Right cardiac atrium (tissue), 5 donors: ENCODE results near the gene TAS2R1. TPM values are rescaled to one million over a fixed set of nuclear protein-coding genes. Genes with fewer than 3 reads are reported as not detected.

ENCODE experiments used
- ATAC-seq, 2 donors: fragments of 200-7000 bp; cut with Tn5 transposase; one replicate each; pipeline versions ENCODE4 v1.8.0 to v1.9.1; 2020; ENCODE audit warnings: moderate library complexity in 2 of 2, mild to moderate bottlenecking in 1 of 2
- DNase-seq, 3 donors: peaks; one replicate each; pipeline ENCODE4 v3.0.0-alpha.2; 2020
- H3K27ac ChIP-seq: one replicate; pipeline ENCODE4 v1.5.1; 2013; ENCODE audit warnings: mild to moderate bottlenecking, low read length, control low read depth, moderate library complexity
- H3K27me3 ChIP-seq: one replicate; pipeline ENCODE4 v1.6.1; 2013; ENCODE audit not compliant: control insufficient read depth, insufficient read depth
- H3K4me1 ChIP-seq: one replicate; pipeline ENCODE4 v1.6.1; 2013; ENCODE audit warnings: low read length; ENCODE audit not compliant: control insufficient read depth, insufficient read depth
- H3K4me3 ChIP-seq: one replicate; pipeline ENCODE4 v1.5.1; 2013; ENCODE audit warnings: low read length, control low read depth
- H3K9me3 ChIP-seq: one replicate; pipeline ENCODE4 v1.6.1; 2013; ENCODE audit warnings: low read length; ENCODE audit not compliant: control insufficient read depth
- WGBS: extraction: QIAGEN DNeasy Blood & Tissue Kit; methylation state at CpG from one replicate; pipeline ENCODE4 v1.1.7; 2013; 5-methylcytosine and 5-hydroxymethylcytosine counted together
- intact Hi-C, 4 donors: fragments of 100-400 bp; cut with DNase I; formaldehyde crosslinking; loops; one replicate each; pipeline versions ENCODE4 v1.11.0 to v1.14.0; 2022 to 2023
- long read RNA-seq, 4 donors: library from polyadenylated mRNA; unstranded; transcript quantifications; one replicate each; pipeline ENCODE4 v2.0.0, GENCODE V29; 2020 to 2021
- polyA plus RNA-seq: library from polyadenylated mRNA; stranded (reverse); fragments of 200-250 nt; gene quantifications from one replicate; pipeline ENCODE4 v1.2.3, GENCODE V29; 2013
- total RNA-seq, 4 donors: library from RNA; stranded (reverse); fragmentation: NEBNext Ultra II Directional; extraction: Animal tissue kit (Norgen Biotek cat#: 25700); gene quantifications; one replicate each; pipeline ENCODE4 v1.2.1, GENCODE V29; 2021
- donor health status: healthy with polysubstance abuse.
- donor health status: DM: no; HTN: yes; CAD: no.
- donor health status: DM: no; HTN: no; CAD: no.
- donor health status: DM: no; HTN: yes; CAD: no; lungs with severe emphysema.
- donor health status: DM: yes; HTN: yes; CAD: no.

The TAS2R1 gene, protein sequence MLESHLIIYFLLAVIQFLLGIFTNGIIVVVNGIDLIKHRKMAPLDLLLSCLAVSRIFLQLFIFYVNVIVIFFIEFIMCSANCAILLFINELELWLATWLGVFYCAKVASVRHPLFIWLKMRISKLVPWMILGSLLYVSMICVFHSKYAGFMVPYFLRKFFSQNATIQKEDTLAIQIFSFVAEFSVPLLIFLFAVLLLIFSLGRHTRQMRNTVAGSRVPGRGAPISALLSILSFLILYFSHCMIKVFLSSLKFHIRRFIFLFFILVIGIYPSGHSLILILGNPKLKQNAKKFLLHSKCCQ
- total RNA-seq (not detected), polyA plus RNA-seq (not detected)
- long read RNA-seq, donor 1 = 0 reads
- long read RNA-seq, donor 2 = 0 reads
- long read RNA-seq, donor 3 = 0 reads
- long read RNA-seq, donor 4 = 0 reads

- ATAC-seq = no peak
- intact Hi-C loops = no loop called here
- 91% methylated on average over 1 of the region's 1 CpG for WGBS
These were observed at the start of gene TAS2R1 for GRCh38 chr5:9630251-9630650. Gene TAS2R1 (minus strand): TSS chr5:9630351. CDS start chr5:9630032, 319 bp downstream.

DNA sequence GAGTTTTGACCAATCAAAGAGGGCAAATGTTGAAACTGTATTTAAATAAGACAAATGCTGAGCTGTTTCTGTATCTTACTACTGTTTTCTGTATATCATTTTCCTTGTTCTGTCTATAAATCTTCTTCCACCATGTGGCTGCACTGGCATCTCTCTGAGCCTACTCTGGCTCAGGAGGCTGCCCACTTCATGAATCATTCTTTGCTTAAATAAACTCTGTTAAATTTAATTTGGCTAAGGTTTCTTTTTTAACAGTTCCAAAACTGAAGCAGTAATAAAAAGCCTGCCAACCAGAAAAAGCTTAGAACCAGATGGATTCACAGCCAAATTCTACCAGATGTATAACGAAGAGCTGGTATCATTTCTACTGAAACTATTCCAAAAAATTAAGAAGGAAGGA is 40.2 kb upstream of the TAS2R1 start:
- 0% methylated on average over 1 of the region's 1 CpG for WGBS
- no peaks in the 10 kb centered on the region for H3K4me1 ChIP-seq
- intact Hi-C loops = no loop called here
- no peak overlapping the region for H3K4me3 ChIP-seq
- H3K9me3 ChIP-seq = peaks cover 1% of the 10 kb centered on the region
- no peaks in the 10 kb centered on the region for H3K27me3 ChIP-seq
- no peak overlapping the region for H3K27ac ChIP-seq
- no peak for ATAC-seq
- no peak for DNase-seq

More at GRCh38 chr5:9630251-9630650, at the start of gene TAS2R1:
- DNase-seq = no peak
- Histone ChIP-seq H3K27ac (no peak within 1 kb of the TSS), H3K27me3 (no peaks in the 10 kb centered on the region), H3K4me1 (no peaks in the 10 kb centered on the region), H3K9me3 (no peaks in the 10 kb centered on the region), H3K4me3 (no peak within 1 kb of the TSS)

DNA sequence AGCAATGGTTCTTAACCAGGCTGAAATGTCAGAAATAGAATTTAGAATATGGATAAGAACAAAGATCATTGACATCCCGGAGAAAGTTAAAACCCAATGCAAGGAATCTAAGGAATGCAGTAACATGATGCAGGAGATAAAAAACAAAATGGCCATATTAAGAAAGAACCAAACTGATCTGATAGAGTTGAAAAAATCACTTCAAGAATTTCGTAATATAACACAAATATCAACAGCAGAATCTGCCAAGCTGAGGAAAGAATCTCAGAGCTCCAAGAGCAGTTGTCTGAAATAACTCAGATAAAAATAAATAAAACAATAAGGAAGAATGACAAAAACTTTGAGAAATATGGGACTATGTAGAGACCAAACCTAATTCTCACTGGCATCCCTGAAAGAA is 37.8 kb upstream of the TAS2R1 start:
- DNase-seq (no peak), ATAC-seq (no peak)
- Histone ChIP-seq H3K27me3 (no peaks in the 10 kb centered on the region), H3K4me3 (no peak overlapping the region), H3K4me1 (no peaks in the 10 kb centered on the region), H3K27ac (no peak overlapping the region), H3K9me3 (peaks cover 10% of the 10 kb centered on the region)
- 80% methylated on average over 2 of the region's 2 CpGs for WGBS
- intact Hi-C loops = no loop called here

DNA sequence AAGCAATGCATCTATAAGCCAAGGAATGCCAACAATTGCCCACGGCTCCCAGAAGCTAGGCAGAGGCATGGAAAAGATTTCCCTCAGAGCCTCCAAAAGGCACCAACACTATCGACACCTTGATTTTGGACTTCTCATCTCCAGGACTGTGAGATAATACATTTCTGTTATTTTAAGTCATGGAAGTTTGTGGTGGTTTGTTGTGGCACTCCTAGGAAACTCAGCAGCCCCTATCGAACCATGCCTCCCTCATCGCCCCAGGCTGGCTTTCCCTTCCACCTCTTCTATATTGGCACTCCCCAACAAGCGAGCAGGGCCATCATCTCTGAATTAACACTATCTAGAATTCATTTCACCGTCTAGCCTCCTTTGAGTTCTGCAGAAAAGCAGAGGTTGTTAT is 33.7 kb upstream of the TAS2R1 start:
- no peak for ATAC-seq
- 82% methylated on average over 6 of the region's 6 CpGs for WGBS
- Histone ChIP-seq H3K4me3 (no peak overlapping the region), H3K27ac (no peak overlapping the region), H3K4me1 (no peaks in the 10 kb centered on the region), H3K27me3 (no peaks in the 10 kb centered on the region), H3K9me3 (peaks cover 10% of the 10 kb centered on the region)
- DNase-seq = no peak
- intact Hi-C loops = no loop called here

DNA sequence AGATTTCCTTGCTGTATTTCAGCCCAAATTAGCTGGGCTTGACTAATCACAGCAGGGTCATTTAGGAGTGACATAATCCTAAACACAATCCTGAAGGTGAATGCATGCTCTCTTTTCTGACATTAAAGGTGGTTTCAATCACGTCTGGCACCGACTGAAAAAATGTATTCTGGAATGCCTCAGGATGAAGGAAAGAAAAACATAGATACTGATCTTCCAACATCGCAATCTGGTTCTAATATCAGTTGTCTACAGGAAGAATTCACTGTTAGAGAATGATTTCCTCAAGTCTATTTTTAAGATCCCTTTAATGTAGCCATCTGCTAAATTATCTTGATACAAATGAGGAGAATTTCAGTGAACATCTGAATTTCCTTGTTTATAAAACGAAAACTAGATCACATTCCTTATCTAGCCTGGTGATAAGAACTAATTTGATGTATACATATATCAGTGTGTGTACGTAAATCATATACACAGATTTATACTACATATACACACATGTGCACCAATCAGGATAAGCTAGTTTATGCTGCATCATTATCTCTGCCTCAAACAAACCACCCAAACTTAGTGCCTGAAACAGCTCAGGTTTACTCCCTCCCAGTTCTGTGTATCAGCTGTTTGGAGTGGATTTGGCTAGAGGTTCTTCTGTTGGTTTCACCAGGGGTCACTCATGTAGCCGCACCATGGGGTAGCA is 31.3 kb upstream of the TAS2R1 start:
- no peak for DNase-seq
- intact Hi-C loops = no loop called here
- H3K4me3 ChIP-seq = no peak overlapping the region
- no peaks in the 10 kb centered on the region for H3K27me3 ChIP-seq
- WGBS = 69% methylated on average over 6 of the region's 6 CpGs
- no peak overlapping the region for H3K27ac ChIP-seq
- H3K9me3 ChIP-seq = peaks cover 10% of the 10 kb centered on the region
- H3K4me1 ChIP-seq = no peaks in the 10 kb centered on the region
- no peak for ATAC-seq

DNA sequence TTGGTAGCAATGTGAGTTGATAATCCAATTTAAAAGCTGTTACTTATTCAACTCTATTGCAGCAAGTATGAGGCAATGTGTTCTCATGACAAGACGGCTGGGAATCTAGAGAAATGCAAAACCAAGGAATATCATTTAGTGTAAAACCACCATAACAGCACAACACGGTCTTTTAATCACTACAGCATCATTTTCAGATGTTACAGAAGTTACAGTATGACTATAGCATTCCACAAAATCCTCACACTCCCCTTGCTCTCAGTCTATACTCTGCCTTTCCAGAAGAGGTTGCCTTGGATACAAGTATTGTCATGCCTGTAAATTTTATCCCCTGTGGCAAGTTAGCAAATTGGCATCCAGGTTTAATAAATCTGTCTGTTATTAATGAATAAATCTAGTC is 28.6 kb upstream of the TAS2R1 start:
- intact Hi-C loops = no loop called here
- Histone ChIP-seq H3K27ac (no peak overlapping the region), H3K4me1 (no peaks in the 10 kb centered on the region), H3K27me3 (no peaks in the 10 kb centered on the region), H3K4me3 (no peak overlapping the region), H3K9me3 (peaks cover 3% of the 10 kb centered on the region)
- ATAC-seq (no peak), DNase-seq (no peak)
- 66% methylated on average over 2 of the region's 2 CpGs for WGBS

- no peak overlapping the region for H3K4me3 ChIP-seq
- H3K4me1 ChIP-seq = no peaks in the 10 kb centered on the region
- DNase-seq (no peak), ATAC-seq (no peak)
- peaks cover 2% of the 10 kb centered on the region for H3K9me3 ChIP-seq
- H3K27ac ChIP-seq = no peak overlapping the region
- no peaks in the 10 kb centered on the region for H3K27me3 ChIP-seq
- intact Hi-C loops = no loop called here
- WGBS = 68% methylated on average over 1 of the region's 1 CpG
These were observed 27.7 kb upstream of the TAS2R1 start for GRCh38 chr5:9657819-9658218.

DNA sequence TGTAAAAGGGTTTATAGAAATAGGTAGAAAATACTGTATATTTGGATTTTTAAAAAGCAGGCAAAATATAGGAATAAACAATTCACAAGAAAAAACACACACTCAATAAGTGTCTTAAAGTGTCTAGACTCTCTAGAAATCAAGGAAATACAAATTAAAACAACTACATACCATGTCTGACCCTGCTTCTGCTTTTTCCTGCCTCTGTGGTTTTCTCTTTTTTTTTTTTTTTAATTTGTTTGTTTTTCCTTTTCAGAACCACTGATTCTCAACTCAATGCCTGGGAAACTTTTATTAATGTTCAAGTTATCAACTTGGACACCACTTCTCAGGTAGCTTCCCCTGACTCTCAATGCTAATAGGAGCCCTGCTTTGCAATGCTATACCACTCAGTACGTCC is 25.5 kb upstream of the TAS2R1 start:
- WGBS = 77% methylated on average over 1 of the region's 1 CpG
- no peak overlapping the region for H3K27ac ChIP-seq
- no peak for DNase-seq

DNA sequence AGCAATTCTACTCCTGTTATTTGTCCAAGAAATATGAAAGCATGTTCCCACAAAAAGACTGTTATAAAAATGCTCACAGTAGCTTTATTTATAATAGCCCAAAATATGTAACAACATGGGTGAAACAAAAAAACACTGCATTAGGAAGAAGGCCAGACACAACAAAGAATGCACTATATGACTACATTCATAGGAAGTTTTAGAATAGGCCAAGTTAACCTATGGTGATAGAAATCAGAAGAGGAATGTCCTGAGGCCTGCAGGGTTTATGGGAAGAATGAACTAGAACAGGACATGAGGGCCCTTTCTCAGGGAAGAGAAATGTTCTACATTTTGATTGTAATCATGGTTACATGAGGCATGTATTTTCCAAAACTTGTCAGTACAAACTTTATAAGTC is 24.7 kb upstream of the TAS2R1 start:
- Histone ChIP-seq H3K27me3 (no peaks in the 10 kb centered on the region), H3K9me3 (peaks cover 2% of the 10 kb centered on the region), H3K27ac (no peak overlapping the region), H3K4me3 (no peak overlapping the region), H3K4me1 (no peaks in the 10 kb centered on the region)
- intact Hi-C loops = no loop called here
- ATAC-seq = no peak
- no peak for DNase-seq

More for the DNA sequence above, 25.5 kb upstream of the TAS2R1 start:
- H3K4me1 ChIP-seq = no peaks in the 10 kb centered on the region
- H3K27me3 ChIP-seq = no peaks in the 10 kb centered on the region
- H3K4me3 ChIP-seq = no peak overlapping the region
- no peak for ATAC-seq
- intact Hi-C loops = no loop called here
- peaks cover 2% of the 10 kb centered on the region for H3K9me3 ChIP-seq

GRCh38 chr5:9653811-9654210 is 23.7 kb upstream of the TAS2R1 start:
- H3K9me3 ChIP-seq = peaks cover 2% of the 10 kb centered on the region
- intact Hi-C loops = no loop called here
- no peak overlapping the region for H3K27ac ChIP-seq
- H3K4me3 ChIP-seq = no peak overlapping the region
- DNase-seq = peak; percentile 64 to 80 (median 79)
- H3K4me1 ChIP-seq = no peaks in the 10 kb centered on the region
- peak; percentile 84 to 87 for ATAC-seq
- 28% methylated on average over 2 of the region's 2 CpGs for WGBS
- no peaks in the 10 kb centered on the region for H3K27me3 ChIP-seq

- Histone ChIP-seq H3K4me3 (no peak overlapping the region), H3K27me3 (no peaks in the 10 kb centered on the region), H3K27ac (no peak overlapping the region), H3K9me3 (peaks cover 2% of the 10 kb centered on the region), H3K4me1 (no peaks in the 10 kb centered on the region)
- intact Hi-C loops = no loop called here
- 67% methylated on average over 7 of the region's 7 CpGs for WGBS
- no peak for DNase-seq
- no peak for ATAC-seq
These were observed 22.9 kb upstream of the TAS2R1 start for GRCh38 chr5:9653061-9653460.
